ENCODE measurements around the gene GLIPR1.
"Not testable (repeated sequence)": the region's sequence is repeated elsewhere in the genome, so short reads cannot be mapped to it uniquely, and the experiment has no call there.

Gene GLIPR1

DNA sequence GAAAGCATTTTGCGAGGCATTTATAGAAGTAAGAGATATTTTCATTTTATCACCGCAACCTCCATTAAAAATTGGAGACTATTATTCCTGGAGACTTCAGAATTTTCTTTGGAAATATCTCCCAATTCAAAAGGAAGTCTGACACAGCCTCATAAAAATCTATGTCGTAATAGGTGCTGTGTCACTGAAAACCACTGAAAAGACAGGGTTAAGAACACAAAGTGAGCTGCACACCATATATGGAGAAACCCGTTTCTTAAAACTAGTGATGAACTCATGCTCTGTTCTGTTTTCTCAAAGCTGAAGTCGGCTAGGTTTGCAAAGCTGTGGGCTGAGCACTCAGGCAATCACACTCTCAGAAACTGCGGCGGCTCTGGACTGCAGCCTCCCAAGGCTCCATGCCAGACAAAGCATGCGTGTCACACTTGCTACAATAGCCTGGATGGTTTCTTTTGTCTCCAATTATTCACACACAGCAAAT is at the start of gene GLIPR1:
Gene GLIPR1 (plus strand): TSS at position 287 of the 481 bp plus-strand sequence. CDS start 126 bp downstream, at position 413.
- peak; percentile 59 for DNase-seq

DNA sequence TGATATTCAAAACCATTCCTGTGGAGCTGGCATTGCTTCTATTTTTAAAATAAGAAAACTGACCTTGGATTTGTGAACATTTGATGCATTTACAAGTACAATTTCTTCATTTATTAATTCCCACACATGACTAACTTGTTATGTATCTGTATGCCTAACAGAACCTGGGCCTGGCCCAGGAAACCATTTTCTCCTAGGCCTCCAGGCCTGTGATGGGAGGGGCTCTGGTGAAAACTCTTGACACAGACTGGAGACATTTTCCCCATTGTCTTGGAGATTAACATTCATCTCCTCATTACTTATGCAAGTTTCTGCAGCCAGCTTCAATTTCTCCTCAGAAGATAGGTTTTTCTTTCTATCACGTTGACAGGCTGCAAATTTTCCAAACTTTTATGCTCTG is 47.6 kb upstream of the GLIPR1 start:
- DNase-seq: no peak

DNA sequence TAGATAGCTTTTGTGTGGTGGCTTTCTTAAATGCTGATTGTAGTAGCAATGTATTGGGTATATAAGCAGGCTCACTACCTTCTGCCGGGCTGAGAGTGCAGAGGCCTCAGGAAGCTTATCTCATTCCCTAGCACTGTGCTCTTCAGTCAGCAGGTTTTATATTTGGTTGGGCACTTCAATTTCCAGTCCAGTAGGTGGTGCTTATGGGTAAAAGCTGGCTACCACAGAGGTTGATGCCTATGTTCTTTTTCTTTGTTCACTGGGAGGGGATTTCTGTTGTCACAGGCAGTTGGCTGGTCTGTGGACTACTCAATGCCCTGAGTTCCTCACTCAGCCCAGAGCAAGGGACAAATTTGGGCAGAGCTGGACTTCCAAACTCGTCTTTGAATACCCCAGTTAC is 43.0 kb upstream of the GLIPR1 start:
- DNase-seq: no peak

DNA sequence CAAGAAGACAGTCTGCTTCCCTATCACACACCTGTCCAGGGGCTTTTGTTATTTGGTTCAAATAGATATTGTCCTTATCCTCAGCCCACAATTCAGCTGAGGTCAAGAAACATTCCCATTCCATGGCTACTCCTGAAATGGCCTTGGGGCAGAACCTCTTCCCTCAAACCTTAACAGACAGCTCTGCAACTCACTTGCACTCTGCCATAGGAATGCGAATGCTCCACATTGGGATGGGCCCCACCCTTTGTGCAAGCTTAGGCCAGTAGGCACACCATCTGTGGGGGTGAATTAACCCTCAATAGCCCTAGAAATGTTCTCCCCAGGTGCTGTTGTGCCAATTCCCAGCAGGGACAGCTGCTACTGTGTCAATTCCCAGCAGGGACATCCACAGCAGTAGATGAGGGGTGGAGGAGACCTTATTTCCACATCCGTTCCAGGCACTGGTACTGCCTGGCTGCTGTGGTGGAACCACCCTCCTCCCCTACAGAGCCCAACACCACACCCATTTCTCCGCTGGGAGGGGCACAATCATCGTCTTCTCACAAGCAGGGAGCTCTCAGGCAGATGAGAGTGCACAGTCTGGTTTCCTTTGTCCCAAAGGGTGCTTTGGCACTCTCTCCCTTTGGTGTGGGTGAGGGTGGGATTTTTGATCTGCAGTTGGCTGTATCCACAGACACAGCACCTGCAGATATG is 42.3 kb upstream of the GLIPR1 start:
- no peak for DNase-seq

DNA sequence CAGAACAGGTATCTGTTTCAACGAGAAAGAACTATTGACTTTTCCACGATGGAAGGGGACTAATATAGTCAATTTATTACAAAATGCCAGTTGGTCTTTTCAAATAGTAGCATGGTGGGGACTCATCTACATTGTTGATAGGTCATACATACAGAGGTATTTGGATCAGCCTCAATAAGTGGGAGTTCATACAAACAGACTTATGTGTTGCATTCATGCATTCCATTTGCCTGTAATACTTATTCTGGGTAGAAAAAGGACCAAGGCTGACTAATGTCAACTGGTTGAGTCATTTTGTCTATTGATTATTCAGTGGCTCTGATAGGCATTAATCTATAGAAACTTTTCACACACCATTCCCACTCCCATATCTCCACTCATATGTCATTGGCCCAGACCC is 41.5 kb upstream of the GLIPR1 start:
- no peak for DNase-seq

DNA sequence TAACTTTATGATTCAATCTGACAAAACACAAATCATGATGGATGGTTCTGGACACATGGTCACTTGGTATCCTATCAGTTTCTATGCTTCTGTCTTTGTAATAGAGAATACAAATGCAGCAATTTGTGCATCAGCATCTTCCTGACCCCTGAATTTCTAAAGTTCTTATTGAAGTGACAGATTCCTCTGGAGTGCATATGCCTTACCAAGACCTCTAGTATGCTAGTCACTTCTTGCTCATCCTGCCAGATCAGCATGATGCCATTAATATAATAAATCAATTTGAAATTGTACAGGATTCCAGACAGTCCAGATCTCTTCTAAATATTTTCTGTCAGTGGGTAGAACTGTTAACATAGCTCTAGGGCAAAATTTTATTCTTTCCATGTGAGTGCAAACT is 40.6 kb upstream of the GLIPR1 start:
- DNase-seq: no peak

DNA sequence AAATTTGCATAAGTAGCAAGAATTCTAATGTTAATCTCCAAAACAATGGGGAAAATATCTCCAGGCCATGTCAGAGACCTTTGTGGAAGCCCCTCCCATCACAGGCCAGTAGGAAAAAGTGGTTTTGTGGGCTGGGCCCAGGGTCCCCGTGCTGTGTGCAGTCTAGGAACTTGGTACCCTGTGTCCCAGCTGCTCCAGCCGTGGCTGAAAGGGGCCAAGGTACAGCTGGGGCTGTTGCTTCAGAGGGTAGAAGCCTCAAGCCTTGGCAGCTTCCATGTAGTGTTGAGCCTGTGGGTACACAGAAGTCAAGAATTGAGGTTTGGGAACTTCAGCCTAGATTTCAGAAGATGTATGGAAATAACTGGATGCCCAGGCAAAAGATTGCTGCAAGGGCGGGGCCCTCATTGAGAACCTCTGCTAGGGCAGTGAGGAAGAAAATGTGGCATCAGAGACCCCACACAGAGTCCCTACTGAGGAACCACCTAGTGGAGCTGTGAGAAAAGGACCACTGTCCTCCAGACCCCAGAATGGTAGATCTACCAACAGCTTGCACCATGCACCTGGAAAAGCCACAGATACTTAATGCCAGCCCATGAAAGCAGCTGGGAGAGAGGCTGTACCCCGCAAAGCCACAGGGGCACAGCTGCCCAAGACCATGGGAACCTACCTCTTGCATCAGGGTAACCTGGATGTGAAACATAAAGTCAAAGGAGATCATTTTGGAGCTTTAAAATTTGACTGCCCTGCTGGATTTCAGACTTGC is 38.7 kb upstream of the GLIPR1 start:
- not testable (repeated sequence) for DNase-seq

DNA sequence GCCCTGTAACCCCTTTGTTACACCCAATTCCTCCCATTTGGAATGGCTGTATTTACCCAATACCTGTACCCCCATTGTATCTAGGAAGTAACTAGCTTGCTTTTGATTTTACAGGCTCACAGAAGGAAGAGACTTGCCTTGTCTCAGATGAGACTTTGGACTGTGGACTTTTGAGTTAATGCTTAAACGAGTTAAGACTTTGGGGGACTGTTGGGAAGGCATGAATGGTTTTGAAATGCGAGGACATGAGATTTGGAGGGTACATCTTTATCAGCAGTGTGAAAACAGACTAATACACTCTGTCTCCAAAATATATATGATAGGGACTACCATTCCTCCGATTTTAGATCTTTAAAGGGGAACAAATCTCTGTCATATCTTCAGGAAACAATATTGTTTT is 38.1 kb upstream of the GLIPR1 start:
- not testable (repeated sequence) for DNase-seq

DNA sequence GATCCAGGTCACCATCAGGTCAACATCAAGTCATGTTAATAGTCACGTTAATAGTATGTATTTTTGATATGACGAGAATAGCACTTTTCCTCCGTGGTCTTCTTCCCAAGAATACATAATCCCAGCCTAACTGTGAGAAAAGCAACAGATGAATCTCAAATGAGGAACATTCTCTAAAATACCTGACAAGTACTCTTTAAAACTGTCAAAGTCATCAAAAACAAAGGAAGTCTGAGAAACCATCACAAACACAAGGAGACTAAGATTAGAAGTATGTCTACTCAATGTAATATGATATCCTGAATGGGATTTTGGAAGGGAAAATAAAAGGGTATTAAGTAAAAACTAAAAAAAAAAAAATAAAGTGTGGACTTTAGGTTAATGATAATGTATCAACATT is 36.8 kb upstream of the GLIPR1 start:
- DNase-seq: no peak

DNA sequence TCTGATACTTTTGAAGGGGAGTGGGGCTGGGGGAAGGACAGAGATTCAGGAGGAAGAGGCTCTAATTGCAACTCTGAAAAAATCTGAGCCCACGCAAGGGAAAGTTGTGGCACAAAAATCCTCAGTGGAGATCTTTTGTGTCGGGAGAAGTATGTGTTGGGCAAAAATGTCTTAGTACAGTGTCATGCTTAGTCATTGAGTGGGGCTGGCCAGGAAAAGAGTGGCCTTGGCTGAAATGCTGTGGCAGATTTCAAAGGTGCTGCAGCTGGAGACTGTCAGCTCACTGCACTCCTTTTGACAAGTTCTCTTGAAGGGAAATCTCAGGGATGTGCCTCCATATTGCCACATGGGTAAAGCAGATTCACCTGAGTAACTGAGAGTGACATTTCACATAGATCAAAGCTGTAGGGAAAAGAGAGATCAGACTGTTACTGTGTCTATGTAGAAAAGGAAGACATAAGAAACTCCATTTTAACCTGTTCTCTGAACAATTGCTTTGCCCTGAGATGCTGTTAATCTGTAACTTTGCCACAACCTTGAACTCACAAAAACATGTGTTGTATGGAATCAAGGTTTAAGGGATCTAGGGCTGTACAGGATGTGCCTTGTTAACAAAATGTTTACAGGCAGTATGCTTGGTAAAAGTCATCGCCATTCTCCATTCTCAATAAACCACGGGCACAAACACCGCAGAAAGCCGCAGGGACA is 36.0 kb upstream of the GLIPR1 start:
- DNase-seq: no peak

DNA sequence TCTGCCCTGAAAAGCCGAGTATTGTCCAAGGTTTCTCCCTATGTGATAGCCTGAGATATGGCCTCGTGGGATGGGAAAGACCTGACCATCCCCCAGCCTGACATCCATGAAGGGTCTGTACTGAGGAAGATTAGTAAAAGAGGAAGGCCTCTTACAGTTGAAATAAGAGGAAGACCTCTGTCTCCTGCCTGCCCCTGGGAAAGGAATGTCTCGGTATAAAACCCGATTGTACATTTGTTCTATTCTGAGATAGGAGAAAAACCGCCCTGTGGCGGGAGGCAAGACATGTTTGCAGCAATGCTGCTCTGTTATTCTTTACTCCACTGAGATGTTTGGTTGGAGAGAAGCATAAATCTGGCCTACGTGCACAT is 35.4 kb upstream of the GLIPR1 start:
- DNase-seq: not testable (repeated sequence)

DNA sequence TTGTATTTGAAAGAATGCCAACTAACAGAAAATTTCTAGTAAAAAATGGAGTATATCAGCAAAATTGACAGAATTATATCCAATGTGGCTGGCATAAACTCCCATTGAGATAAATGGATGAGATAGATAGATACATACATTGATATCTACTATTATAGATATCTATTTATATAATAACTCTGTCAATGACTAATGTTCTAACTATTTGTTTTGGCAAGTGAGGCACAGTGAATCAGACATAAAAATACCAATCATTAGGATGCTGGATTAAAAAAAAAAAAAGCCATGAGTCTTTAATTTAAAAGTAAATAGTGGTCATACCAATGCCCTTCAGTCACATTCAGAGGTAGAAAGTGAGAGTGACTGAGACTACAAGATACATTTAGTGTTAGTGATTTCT is 33.7 kb upstream of the GLIPR1 start:
- DNase-seq: no peak

DNA sequence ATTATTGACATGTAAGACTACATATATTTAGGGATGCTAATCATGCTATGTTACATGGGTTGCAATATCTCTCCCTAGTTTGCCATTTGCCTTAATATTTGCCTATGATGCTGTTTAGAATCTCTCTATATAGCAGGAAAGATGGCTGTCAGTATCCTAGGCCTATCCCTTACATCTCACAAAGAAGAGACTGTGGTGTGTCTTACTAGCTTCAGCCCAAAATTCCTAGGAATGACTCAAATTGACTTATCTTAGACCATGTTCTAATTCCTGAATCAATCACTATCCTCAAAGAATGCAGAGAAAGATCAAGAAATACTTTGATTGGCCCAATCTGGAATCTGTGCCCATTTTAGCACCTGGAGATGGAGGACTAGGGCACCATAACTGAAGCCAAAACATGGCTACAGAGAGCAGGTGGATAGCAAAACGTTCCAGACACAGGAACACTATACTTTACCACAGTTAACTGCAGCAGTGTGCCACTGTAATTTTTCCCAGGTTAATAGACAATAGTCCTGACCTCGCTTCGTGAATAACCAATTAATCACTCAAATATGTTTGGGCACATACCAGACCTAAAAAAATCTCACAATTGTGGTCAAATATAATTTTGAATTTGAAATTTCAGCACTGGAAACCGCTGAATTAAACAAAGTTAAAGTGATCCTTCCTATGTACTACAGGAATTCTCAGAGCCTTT is 32.7 kb upstream of the GLIPR1 start:
- no peak for DNase-seq

DNA sequence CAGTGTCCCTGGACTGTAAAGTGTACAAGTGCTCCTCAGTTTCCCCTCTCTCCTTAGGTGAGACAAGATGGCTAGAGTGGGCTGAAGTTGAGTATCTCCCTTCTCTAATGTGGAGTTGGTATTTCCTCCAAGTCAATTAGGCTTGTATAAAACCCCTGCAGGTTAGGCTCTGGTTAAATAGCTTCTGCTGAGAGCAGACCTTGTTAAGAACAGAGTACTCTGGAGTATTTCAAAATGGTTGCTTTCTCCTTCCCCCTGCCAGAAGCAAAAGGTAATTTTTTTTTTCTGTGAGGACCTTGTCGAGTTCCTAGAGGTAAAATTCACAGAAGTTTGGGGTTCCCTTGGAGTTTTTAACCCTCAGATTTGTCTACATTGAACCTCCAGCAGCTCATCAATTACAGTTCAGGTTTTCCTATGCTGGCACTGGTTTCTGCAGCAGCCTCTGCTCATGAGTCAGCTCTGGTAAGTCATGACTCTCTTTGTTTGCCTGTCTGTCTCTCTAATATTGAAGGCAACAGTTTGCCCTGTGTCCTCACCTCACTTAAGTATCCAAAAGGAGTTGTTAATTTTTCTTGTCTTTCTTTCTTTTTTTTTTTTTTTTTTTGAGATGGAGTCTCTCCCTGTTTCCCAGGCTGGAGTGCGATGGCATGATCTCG is 27.8 kb upstream of the GLIPR1 start:
- DNase-seq: no peak

DNA sequence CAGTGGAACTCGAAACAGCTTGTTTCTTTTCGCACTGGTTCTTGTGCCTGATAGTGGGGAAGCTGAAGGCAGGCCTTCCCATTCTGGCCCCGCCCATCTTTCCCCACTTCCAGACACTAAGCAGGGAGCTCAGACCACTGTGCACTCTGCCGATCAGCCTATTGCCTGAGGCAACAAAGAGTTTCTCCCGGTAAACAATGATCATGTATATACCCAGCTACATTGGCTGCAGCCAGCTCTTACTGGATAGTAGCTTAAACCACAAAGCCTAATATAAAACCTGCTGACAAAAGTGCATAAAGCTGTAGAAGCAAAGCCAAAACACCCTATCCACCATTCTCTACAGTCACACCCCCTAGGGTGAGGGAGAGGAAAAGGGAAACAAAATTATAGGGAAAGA is 24.7 kb upstream of the GLIPR1 start:
- no peak for DNase-seq

DNA sequence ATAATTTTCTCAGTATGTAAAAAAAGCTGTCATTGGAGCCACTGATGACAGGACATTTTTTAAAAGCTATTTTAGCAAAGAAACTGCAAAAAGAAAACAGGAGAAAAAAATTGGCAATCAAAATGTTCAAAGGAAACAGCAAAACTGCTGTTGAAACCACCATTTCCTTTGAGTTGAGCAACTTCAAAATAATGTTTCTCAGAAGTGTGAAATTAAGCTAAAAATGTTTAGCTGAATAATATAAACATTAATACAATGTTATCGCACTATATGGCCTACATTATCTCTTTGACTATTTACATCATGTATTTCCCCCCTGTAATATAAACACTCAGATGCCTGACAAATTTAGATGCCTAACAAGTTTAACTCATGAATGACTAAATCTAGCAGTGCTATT is 23.4 kb upstream of the GLIPR1 start:
- DNase-seq: peak; percentile 44

DNA sequence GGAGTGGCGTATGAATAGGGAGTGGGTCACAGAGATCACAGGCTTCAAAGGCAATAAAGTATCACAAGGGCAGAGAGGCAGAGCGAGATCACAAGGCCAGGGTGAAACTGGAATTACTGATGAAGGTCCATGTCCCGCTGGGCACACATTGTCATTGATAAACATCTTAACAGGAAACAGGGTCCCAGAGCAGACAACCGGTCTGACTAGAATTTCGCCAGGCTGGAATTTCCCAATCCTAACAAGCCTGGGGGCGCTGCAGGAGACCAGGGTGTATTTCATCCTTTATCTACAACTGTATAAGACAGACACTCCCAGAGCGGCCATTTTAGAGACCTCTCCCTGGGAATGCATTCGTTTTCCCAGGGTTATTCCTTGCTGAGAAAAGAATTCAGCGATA is 22.7 kb upstream of the GLIPR1 start:
- not testable (repeated sequence) for DNase-seq

DNA sequence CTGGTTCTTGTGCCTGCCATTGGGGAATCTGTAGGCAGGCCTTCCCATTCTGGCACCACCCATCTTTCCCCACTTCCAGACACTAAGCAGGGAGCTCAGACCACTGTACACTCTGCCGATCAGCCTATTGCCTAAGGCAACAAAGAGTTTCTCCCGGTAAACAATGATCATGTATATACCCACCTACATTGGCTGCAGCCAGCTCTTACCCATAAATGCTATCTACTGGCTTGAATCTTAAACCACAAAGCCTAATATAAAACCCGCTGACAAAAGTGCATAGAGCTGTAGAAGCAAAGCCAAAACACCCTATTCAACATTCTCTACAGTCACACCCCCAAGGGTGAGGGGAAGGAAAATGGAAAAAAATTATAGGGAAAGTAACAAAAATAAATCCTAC is 20.8 kb upstream of the GLIPR1 start:
- DNase-seq: no peak

DNA sequence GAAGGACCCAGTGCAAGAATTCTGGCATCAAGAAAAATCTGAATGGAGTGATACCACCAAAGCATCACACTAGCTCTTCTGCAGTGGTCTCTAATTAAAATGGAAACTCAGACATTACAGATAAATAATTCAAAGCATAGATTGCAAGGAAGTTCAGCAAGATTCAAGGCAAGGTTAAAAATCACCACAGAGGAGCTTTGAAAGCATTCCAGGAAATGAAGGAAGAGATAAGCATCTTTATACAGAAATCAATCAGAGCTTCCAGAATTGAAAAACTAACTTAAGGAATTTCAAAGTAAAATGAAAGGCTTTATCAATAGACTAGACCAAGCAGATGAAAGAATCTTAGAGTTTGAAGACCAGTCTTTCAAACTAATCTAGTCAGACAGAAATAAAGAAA is 20.4 kb upstream of the GLIPR1 start:
- no peak for DNase-seq

DNA sequence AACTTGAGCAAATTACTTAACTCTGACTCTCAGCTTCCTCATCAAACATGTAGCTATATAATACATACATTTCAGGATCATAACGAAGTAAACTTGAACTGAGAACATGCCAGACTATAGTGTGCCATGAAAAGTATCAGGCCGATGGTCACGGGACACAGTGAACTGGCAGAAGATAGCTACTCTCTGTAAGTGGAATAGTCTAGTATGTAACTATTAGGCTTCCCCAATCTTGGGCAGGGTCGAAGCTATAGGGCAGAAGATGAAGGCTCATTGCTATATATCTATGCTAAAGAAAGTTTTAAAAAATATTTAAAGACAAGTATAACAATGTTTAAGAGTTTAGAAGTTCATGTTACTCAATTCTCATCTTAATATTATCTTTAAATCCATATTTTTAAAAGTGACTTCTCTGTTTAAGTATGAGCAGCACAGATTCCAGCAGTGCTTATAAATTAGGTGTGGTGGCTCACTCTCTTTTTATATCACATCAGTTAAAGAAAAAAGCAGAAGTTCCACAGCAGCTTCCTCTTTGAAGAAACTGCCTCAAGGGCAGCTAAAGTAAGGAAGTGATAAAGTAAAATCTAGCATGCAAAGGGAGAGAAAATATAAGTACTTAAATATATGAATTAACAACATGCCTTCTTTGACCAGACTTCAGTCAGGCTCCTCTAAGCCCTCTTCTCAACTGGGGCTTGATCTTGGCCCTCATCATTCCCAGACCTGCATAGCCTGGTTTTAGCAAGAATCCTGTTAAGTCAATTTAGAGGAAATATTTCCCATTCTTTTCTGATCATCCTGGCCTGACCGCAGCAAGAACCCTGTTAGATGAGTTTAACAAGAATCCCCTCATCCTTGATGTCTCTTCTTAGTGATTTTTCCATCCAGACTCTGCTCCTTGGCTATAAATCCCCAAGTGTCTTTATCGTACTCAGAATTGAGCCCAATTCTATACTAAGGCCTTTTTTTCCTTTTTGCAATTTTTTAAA is 8.4 kb upstream of the GLIPR1 start:
- DNase-seq: peak; percentile 68

DNA sequence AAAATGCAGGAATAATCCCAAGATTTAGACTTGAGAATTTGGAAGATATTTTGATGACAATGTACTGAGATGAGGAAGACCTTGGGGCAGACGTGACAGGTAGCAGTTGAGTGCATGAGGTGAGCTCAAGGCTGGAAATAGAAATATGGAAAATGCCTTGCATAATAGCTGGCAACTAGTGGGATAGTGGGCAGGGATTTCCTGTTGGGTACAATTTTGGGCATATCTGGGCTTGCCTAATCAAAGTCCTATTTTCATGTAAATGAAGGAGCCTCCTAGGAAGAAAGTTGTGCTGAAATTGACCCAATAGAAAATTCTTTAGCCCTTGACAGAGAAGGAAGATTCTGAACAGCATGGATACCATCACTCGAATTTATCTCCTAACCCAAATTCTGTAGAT is 6.4 kb upstream of the GLIPR1 start:
- DNase-seq: no peak

All from KG1 (cell line).